MM.1S (cell line): Measurements from ENCODE around the gene SPINDOC.

Source experiments
- CTCF ChIP-seq: fragments of 300-600 bp; sonication (generic); IDR thresholded peaks from 2 replicates; pipeline ENCODE4 v1.5.1; 2016; ENCODE audit warnings: antibody characterized with exemption, low read length, mixed read lengths
- EZH2 ChIP-seq: fragments of 300-600 bp; sonication (generic); optimal IDR thresholded peaks from 2 replicates; pipeline ENCODE3; 2017; ENCODE audit warnings: low read depth, mild to moderate bottlenecking, antibody characterized with exemption, low read length, mixed read lengths
- EZH2phosphoT487 ChIP-seq: fragments of 300-600 bp; sonication (generic); IDR thresholded peaks from 2 replicates; pipeline ENCODE4 v1.6.1; 2018; ENCODE audit warnings: antibody characterized with exemption, low read length

DNA sequence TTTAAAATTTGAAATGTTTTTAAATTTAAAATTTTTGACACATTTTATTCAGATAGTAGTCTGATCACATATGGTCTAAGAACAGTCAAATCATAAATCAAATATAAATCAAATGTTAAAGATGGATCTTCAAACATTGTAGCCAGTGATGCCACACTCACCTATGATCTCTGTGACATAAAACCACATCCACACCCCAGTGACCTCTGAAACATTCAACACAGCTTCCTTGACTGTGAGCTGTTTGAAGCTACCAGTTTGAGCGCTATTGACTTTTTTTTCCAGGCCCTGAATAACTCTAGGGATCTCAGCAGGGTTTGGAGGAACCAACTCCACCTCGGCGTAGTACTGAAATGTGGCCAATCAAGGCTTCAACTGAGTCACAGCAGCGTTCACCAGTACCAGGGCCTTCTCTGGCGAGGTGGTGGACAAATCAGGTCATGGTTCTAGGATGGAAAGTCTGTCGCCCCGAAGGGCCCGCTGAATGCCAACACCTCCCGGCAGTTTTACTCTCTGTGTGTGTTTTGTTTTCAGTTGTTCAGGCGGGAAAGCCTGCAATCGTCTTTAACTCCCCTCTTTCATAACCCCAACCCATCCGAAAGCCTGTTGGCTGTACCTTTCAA lies 21.4 kb downstream of the SPINDOC start:
- TF ChIP-seq CTCF (no peak), EZH2 (no peak), EZH2phosphoT487 (no peak)
